ENCODE results near the gene TMEM33.
"Not testable (repeated sequence)": the region's sequence is repeated elsewhere in the genome, so short reads cannot be mapped to it uniquely, and the experiment has no call there.

GRCh38 chr4:41909136-41909535, 26.1 kb upstream of the TMEM33 start:
- TF ChIP-seq CTCF (IDR thresholded peaks at IDR 0.05; ENCODE audit: low read depth, low read length, missing input control); REST (IDR thresholded peaks at IDR 0.05); MAX (IDR thresholded peaks at IDR 0.05); HNF4G (IDR thresholded peaks at IDR 0.05): not testable (repeated sequence)
